NCI-H524 treated with DMSO at 0.1 percent for 48 hours (cell line): ENCODE data around the gene RBFA.

Experiments
- DNase-seq: peaks from one replicate; lab custom pipeline; 2025; lab: John Stamatoyannopoulos, UW

Gene RBFA

DNA sequence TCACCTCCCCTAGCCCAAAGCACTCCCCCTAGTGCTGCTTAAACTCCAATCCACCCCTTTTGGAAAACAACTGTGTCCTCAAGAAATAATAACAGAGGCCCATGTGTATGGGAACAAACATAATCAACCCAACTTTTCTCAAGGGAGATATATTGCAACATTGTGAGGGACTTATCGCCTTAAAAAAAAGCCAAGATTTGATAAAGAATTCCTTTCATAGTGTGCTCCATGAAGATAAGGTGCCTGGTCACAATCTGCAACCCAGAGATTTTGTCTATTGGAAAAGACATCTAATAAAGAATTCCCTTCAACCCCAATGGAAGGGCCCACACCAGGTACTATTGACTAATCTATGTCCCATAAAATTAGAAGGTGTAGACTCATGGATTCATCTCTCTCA is 4.5 kb upstream of the RBFA start:
- no peak for DNase-seq

DNA sequence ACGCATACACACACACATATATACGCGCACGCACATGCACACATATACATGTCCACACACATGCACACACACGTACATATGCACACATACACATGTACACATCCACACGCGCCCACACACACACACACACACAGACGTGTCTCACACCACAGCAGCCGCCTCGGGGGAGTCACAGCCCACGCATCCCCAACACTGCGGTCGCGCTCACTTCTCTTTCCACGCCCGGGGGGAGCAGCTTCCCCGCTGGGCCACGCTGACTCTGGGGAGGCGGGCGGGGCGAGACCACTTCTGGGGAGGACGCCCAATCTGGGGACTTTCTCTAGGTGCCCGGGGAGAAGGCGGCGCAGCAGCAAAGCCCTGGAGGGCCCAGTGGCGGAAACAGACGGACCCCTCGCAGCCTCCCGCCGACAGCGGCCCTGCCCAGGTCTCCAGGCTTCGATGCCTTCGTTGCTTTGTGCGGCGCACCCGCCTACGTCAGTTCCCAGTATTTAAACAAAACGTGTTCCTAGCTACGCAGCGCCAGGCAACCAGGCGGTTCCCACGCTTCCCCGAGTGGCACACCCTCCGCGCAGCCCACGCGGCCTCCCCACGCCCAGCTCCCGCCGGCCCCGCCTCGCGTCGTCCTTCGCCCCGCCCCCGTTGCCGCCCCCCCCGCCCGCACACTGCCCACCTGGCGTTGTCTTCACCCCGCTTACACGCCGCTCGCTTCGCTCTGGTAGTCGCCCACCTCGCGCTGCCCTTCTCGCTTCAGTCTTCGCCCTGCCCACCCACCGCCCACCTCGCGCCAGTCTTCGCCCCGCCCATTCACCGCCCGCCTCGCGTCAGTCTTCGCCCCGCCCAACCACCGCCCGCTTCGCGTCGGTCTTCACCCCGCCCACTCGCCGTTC is 810 bp upstream of the RBFA start:
- peak; percentile 88 for DNase-seq

DNA sequence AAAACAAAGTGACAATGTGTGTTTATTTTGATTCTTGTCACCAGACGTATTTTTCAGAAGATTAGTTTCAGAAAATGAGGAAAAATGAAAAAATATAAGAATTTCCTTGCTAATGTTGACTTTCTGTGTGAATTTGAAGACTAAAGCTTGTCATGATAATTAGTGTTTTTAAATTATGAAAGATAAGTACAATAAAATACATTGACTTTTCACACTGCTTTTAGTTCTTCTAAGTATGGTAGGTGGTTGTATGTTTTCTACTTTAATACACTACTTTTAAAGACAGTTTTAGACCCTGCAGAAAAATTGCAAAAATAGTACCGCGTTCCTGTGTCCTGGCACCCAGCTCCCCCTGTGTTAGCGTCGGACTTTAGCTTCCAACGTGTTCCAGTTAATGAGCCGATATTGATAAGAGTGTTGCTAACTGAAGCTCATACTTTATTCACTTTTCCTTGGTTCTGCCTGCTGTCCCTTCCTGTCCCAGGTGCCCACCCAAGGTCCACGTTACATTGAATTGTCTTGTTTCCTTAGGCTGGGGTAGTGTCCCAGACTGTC is 695 bp downstream of the RBFA start:
- no peak for DNase-seq

DNA sequence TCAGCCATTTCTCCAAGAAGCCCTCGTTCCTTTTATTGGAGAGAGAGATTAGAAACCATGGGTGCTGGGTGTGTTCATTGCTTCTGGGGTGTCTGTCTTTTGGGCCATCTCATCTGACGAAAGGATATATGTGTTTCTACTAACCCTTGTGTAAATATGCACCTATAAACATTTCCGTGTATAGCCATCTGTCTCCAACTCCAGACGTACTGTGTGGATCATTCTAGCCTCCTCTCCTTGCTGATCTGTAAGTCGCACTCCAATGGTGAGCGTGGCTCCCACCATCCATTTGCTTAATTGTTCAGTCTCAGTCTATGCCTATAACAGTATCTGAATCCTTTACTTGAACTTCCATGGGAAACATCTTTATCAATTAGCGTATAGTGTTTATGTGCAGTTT is 1.8 kb downstream of the RBFA start:
- peak; percentile 2 for DNase-seq

DNA sequence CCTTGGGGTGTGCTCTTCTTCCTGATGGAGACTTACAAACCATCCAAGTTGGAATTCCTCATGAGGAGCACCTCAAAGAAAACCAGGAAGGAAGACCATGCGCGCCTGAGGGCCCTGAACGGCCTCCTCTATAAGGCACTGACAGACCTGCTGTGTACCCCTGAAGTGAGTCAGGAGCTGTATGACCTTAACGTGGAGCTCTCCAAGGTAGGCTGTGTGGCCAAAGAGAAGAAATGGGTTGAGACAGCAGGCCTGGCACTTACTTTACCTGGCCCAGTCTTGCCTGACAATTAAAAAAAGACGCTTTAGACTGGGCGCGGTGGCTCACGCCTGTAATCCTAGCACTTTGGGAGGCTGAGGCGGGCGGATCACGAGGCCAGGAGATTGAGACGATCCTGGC is 3.1 kb downstream of the RBFA start:
- no peak for DNase-seq

DNA sequence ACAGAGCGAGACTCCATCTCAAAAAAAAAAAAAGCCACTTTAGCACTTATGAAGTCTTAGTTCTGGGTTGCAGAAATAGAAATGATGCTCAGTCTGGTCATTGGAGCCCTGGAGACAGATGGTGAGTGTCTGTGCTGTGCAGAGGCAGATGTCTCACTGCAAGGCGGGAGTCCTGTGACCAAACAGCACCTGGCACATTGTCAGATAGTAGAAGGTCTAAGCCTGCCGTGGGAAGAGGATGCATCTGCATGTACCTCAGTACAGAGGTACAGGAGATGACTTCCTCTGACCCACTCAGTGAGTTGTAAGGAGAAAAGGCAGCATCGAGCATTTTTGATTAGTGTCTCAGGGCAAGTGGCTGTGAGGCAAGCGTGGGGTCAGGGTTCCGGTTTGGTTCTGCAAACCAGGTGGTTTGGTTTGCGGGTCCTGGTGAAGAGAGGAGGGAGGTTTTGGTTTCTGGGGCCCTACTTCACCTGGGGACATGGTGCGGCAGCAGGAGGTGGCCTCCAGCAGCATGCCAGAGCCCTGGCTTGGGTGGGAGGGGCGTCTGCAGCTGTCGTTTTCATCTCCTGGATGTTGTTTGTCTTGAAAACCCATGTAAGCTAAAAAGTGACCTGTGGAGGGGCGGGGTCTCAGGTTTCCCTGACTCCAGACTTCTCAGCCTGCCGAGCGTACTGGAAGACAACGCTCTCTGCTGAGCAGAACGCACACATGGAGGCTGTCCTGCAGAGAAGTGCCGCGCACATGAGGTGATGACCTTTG is 3.8 kb downstream of the RBFA start:
- DNase-seq, result peak; percentile 80

DNA sequence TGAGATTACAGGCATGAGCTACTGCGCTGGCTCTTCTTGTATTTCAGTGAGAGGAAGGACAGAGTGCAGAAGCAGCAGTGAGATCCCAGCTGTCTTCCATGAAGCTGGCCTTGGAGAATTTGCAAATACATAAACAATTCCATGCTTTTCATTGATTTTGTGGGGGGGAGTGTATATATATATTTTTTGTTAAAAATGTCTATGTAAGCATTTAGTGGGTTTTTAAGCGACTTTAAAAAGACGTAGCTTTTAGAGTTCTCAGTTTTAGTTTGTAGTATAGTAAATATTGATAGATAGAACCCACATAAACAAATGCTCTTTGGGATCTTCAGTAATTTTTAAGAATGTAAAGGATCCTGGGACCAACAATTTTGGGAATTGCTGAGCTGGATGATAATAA is 6.3 kb downstream of the RBFA start:
- DNase-seq, result no peak

DNA sequence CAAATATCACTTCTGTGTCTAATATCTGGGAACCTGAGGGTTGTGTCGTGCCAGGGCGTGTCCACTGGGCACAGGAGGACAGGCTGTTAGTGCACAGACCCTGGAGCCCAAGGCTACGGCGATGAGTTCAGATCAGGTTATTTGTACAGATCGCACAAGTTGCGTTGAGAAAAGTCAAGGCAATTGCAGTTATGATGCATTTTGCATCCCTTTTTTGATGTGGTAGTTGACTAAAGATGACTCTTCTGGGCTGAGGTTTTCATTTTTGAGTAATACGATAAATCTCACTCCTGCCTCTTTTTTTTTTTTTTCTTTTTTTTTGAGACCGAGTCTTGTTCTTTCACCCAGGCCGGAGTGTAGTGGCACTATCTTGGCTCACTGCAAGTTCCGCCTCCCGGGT is 7.2 kb downstream of the RBFA start:
- no peak for DNase-seq

DNA sequence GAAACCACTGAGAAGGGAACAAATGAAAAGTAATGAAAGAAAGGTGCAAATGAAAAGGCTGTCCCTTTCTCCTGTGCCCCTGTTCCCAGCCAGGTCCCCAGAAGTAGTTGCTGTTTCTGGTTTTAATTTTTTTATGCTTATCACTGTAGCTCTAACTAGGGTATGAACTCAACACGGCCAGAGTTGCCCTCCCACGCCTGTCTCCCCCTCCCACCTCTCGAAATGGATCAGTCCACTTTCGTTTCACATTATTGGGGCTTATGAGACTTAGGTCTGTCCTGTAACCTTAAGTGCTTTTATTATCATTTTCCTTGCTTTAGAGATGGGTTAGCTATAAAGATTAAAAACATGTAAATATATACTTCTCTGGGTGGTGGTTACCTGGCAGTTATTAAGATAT is 8.6 kb downstream of the RBFA start:
- no peak for DNase-seq

DNA sequence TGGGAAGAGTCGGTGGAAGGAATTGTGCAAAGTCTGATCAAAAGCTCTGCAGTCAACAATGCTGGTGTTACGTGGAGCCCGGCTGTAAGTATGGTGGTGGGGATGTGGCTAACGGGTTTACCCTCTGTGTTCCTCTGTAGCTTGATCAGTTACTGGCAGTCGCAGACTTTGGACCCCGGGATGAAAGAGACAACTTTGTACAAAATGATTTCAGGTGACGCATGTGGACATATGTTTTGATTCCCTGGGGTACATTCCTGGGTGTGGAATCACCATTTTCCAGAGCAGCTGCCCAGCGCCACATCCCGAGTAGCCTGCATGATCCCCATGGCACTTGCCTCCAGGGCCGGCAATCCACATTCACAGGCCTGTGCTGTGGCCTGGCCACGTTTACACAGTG is 9.8 kb downstream of the RBFA start:
- no peak for DNase-seq

DNA sequence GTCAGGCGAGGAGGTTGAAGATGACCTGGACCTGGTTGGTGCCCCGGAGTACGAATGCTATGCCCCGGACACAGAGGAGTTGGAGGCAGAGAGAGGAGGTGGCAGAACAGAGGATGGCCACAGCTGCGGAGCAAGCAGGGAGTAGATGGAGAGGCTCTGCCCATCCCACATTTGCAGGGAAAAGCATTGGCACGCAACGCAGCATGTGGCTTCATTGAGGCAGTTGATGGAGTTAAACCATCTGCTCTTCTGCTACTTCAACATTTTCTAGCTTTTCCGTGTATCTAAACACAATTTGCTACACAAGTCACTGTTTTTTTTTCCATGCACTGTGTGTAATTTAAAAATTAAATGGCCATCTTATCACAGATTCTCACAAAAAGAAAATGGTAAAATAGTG is 11.8 kb downstream of the RBFA start:
- DNase-seq, result no peak

DNA sequence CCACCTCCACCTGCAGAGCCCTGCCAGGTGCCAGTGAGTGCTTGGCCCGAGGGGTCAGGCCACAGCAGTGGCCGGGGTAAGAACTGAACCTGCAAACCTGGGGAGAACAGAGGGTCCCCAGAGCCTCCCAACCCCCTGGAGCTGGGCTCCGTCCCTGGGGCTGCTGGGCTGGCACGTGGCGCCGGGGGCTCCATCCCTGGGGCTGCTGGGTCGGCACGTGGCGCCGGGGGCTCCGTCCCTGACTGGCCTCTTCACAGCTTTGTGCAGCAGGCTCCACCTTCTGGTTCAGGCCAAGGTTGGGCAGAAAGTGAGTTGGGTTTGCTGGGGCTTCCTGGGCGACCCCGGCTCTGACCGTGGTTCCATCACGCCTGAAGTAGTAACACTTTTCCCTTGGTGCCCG is 12.2 kb downstream of the RBFA start:
- no peak for DNase-seq

DNA sequence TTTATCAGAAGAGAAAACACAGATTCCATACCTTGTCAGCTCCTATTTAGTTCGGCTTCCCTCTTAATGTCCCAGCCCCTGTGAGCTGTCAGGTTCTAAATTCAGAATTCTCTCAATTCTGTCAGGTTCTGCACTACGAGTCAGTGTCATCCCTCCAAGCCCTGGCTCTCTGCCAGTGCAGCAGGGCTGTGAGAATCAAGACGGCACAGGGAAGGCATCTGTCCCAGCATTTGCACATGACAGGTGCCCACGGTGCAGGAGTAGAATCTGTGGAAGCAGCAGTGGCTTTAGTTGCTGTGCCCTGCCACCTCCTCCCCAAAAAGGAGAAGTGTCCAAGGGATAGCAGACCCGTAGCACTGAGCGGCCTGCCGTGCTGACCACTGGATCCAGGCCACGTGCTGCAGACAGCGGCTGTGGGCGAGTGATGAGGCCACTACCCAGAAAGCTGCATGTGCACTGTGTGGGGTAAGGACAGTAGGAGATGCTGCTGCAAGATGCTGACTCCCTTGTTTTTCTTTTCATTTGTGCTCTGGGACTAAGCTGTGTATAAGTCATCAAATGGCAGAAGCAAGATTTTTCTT is 12.8 kb downstream of the RBFA start:
- DNase-seq, result no peak

DNA sequence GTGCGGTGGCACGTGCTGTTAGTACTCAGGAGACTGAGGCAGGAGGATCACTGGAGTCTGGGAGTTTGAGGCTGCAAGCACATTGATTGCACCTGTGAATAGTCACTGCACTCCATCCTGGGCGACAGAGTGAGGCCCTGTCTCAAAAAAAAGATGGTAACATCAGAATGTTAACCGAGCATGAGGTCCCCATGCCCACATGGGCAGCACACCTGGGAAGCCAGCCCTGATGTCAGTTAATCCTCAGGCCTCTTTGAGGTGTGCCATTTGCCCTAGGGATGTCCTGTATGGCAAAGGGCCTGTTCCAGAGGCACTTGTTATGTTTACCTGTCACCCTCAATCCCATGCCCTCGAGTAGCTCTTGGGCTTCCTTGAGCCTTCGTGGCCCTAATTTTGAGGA is 16.6 kb downstream of the RBFA start:
- no peak for DNase-seq

DNA sequence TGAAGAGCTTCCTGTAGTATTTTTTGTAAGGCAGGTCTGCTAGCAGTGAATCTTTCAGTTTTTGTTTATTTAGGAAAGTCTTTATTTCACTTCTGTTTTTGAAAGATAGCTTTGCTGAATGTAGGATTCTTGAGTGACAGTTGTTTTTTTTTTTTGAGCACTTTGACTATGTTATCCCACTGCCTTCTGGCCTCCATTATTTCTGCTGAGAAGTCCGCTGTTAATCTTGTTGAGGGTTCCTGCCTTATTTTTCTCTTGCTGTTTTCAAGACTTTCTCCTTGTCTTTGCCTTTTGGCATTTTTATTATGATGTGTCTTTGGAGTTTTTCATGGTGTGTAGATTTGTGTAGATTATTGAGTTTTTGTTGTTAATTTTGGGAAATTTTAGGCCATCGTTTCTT is 21.9 kb downstream of the RBFA start:
- no peak for DNase-seq

DNA sequence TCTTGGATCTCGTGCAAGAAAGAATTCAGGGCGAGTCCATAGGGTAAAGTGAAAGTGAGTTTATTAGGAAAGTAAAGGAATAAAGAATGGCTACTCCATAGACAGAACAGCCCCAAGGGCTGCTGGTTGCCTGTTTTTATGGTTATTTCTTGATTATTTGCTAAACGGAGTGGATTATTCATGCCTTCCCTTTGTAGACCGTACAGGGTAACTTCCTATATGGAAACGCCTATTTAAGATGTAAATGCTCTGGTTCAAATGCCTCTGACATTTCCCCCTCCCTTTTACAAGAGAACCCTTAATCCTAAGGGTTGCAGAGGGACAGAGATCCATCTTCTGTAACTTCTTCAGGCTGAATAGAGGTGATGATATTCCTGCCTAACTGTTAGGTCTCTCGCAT is 25.7 kb downstream of the RBFA start:
- DNase-seq, result no peak

DNA sequence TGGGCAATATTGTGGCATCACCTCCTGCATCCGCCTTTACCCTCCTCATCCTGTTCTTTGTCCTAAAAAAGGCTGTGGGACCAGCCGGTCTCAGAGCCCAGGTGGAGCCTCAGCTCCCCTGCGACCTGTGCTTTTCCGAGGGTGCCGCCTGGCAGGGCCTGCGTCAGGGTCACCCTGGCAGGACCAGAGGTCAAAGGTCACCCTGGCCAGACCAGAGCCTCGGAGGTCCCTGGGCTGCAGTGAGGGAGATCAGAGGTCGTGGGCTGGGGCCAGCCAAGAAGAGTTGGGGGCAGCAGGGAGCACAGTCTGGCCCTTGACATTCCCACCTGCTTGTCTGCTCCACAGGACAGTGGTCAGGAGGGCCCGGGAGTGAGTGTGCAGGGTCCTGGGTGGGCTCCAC is 31.5 kb downstream of the RBFA start:
- no peak for DNase-seq

DNA sequence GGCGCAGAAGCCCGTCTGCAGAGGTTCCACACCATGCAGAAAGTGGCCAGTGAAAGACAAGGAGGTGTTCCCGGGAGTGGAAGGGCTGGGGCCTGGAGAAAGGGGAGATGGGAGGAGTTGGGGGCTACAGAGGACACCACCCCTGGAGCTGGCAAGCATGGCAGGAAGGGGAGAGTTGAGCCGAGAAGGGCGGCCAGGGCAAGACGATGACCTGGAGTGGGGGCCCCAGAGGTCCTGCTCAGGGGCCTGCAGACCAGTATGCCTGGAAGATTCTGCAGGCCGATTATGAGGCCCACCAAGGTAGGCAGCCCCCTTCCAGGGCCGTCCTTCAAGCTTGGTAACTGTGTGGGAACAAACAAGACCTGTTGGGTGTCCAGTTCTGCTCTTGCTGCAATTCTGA is 33.1 kb downstream of the RBFA start:
- DNase-seq, result no peak

DNA sequence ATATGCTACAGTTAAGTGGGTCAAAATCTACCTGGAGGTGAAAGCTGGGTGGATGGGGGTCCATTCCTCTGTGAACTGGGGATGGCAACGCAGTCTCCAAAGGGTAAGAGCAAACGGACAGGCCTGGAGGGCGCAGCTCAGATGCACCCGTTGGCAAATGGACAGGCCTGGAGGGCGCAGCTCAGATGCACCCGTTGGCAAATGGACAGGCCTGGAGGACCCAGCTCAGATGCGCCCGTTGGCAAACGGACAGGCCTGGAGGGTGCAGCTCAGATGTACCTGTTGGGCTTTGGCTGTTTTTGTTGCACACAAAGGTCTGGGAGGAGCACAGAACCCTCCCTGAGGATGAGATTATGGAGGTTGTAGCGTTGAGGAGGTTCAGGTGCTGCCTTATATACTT is 33.7 kb downstream of the RBFA start:
- DNase-seq, result no peak

DNA sequence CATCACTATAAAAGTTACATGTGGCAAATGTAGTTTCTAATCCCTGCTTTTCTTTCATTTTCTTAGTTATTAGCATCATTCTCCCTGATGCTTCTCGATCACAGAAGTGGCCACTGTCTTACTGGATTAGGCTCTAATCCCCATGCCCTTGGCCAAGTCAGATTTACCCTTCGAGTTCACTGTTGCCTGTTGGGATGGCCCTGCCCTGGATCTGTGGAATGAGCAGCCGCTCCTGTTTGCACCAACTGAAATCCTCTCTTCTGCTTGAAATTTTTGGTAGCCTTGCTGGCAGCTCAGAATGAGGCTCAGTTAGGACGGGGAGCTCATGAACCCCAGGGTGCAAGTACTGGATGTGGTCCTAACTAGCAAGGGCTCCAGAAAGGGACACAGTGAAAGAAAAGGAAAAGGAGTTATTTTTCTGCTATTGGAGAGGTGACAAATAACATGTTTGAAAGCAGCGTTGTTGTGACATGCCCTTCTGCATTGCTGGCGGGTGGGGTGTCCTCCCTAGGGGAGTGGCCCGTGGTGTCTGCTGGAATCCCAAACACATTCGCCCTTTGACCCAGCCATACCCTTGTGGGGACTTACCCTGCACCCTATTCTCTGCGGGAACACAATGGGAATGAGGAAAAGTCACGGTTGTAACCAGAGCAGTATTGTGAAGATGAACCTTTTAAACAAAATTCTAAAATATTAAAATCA is 34.5 kb downstream of the RBFA start:
- DNase-seq, result no peak

DNA sequence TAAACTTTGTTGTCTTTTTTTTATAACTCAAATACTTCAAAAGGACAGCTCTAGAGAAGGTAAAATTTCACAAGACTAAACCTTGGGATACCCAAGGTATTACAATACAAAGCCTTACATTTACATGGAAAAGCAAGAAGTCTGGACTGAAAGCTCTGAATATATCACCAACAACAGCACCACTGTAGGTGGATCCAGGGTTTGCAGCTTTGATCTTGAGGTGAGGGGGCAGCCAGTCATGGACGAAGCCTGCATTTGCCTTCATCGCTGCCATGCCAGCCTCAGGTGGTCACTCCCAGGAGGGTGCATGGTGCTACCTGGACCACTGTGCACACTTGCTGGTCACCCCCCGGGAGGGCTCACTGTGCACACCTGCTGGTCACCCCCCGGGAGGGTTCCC is 36.6 kb downstream of the RBFA start:
- no peak for DNase-seq

DNA sequence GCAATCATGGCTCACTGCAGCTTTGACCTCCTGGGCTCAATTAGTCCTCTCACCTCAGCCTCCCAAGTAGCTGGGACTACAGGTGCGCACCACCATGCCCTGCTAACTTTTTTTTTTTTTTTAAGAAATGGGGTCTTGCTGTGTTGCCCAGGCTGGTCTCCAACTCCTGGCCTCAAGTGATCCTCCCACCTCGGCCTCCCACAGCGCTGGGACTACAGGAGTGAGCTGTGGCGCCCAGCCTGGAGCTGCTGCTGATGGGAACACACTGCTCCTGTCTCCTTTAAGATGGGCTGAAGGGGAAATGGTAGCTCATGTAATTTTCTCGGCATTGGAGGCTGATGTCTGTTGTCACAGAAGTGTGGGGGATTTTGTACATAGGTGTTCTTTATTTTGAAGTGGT is 39.9 kb downstream of the RBFA start:
- DNase-seq, result no peak
